ENCODE measurements around the gene ARRB1.

Gene ARRB1

DNA sequence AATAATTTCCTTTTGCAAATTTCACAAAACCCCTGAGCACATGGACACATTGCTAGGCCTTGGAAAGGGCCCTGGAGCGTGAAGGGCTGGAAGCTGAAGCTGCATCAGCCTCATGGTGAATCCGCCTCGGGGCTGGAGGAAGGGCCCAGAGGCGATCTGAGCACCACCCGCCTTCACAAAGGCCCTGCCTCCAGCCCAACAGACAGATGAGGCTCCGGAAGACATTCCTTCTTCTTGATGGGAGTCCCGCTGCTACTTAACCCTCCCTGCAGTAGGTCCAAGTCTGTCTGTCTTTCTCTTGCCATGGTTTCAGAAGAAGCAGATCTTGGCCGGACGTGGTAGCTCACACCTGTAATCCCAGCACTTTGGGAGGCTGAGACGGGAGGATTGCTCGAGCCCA is 16.5 kb downstream of the ARRB1 start:
- TF ChIP-seq POLR2AphosphoS5 (IDR thresholded peaks at IDR 0.05; ENCODE audit: low read depth, low read length) (no peak), SIN3A (IDR thresholded peaks at IDR 0.05; ENCODE audit: borderline replicate concordance, insufficient read depth, low read length) (no peak)
- TF ChIP-seq, protein P1, sequence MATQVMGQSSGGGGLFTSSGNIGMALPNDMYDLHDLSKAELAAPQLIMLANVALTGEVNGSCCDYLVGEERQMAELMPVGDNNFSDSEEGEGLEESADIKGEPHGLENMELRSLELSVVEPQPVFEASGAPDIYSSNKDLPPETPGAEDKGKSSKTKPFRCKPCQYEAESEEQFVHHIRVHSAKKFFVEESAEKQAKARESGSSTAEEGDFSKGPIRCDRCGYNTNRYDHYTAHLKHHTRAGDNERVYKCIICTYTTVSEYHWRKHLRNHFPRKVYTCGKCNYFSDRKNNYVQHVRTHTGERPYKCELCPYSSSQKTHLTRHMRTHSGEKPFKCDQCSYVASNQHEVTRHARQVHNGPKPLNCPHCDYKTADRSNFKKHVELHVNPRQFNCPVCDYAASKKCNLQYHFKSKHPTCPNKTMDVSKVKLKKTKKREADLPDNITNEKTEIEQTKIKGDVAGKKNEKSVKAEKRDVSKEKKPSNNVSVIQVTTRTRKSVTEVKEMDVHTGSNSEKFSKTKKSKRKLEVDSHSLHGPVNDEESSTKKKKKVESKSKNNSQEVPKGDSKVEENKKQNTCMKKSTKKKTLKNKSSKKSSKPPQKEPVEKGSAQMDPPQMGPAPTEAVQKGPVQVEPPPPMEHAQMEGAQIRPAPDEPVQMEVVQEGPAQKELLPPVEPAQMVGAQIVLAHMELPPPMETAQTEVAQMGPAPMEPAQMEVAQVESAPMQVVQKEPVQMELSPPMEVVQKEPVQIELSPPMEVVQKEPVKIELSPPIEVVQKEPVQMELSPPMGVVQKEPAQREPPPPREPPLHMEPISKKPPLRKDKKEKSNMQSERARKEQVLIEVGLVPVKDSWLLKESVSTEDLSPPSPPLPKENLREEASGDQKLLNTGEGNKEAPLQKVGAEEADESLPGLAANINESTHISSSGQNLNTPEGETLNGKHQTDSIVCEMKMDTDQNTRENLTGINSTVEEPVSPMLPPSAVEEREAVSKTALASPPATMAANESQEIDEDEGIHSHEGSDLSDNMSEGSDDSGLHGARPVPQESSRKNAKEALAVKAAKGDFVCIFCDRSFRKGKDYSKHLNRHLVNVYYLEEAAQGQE (IDR thresholded peaks at IDR 0.05; ENCODE audit: insufficient read depth in 1 of 2, low read depth in 2 of 2, low read length in 2 of 2): no peak

DNA sequence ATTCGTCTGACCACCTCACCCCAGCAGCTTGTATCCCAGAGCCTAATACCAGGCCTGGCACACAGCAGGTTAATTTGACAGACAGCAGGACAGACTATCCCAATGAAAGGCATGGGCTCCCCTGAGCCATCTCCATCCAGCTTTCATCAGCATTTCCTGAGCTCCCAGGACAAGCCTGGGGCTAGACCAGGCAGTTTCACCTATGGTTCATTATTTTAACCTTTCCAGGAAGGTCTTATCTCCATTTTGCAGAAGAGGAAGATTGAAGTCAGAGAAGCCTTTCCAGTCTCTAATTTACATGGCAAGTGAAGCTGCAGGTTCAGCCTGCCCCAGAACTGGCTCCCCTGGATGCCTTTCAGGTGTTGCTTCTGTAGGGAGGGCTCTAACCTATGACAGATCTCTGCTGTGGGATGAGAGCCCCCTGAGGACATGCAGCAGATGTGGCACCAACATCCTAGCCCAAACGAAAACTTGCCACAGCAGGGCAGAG is 17.0 kb downstream of the ARRB1 start:
- TF ChIP-seq POLR2AphosphoS5 (IDR thresholded peaks at IDR 0.05; ENCODE audit: low read depth, low read length): no peak
- TF ChIP-seq FOXP2 (optimal IDR thresholded peaks at IDR 0.05; ENCODE audit: borderline replicate concordance, extremely low read depth, extremely low read length, insufficient read depth): no peak
- TF ChIP-seq SIN3A (IDR thresholded peaks at IDR 0.05; ENCODE audit: borderline replicate concordance, insufficient read depth, low read length): no peak
- no peak for TF ChIP-seq TAF1 (IDR thresholded peaks at IDR 0.05; ENCODE audit: borderline replicate concordance, insufficient read depth, low read length)
- TF ChIP-seq, protein P1 (IDR thresholded peaks at IDR 0.05; ENCODE audit: insufficient read depth in 1 of 2, low read depth in 2 of 2, low read length in 2 of 2): no peak

DNA sequence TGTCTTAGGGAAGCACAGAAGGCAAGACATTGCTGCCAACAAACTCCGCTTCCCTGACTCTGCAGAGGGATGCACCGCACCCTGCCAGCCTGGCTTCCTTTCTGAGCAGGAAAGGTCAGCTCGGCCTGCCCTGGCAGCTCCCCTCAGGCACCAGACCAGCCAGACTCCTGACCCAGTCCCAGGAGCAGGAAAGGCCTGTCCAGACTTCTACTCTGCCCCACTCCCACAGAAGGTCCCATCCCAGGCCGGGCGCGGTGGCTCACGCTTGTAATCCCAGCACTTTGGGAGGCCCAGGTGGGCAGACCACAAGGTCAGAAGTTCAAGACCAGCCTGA is 17.7 kb downstream of the ARRB1 start:
- TF ChIP-seq POLR2AphosphoS5 (IDR thresholded peaks at IDR 0.05; ENCODE audit: low read depth, low read length): no peak
- no peak for TF ChIP-seq SIN3A (IDR thresholded peaks at IDR 0.05; ENCODE audit: borderline replicate concordance, insufficient read depth, low read length)
- TF ChIP-seq, protein P1 (IDR thresholded peaks at IDR 0.05; ENCODE audit: insufficient read depth in 1 of 2, low read depth in 2 of 2, low read length in 2 of 2): no peak
- no peak for TF ChIP-seq TAF1 (IDR thresholded peaks at IDR 0.05; ENCODE audit: borderline replicate concordance, insufficient read depth, low read length)
- TF ChIP-seq FOXP2 (optimal IDR thresholded peaks at IDR 0.05; ENCODE audit: borderline replicate concordance, extremely low read depth, extremely low read length, insufficient read depth): no peak

DNA sequence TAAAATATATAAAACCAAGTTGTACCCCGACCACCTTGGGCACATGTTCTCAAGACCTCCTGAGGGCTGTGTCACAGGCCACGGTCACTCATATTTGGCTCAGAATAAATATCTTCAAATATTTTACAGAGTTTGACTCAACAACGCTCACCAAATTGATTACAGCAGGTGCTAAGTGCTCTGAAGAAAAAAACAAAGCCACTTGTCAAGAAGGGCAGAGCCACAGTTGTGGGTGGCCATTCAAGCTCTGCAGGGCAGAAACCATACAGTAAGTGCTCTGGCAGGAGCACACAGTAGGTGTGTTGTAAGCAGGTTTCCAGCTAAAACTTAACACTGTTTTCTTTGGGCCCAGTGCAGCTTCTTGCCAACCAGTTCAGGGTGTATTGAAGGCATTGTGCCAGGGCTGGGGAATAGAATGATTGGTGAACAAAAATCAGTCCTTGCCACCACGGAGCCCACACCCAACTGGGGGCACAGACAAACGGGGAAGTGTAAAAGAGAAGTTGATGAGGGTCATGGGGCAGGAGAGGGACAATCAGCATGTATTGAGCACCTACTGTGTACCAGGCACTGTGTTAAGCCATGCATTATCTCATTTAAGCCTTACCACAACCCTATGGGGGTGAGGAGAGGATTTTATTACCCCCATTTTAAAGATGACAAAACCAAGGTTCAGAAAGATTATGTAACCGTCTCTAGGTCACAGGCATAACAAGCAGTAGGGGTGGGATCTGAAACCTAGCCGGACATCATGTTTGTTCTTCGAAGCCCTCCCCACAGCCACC is 18.2 kb downstream of the ARRB1 start:
- TF ChIP-seq, protein P1 (IDR thresholded peaks at IDR 0.05; ENCODE audit: insufficient read depth in 1 of 2, low read depth in 2 of 2, low read length in 2 of 2): no peak
- TF ChIP-seq TAF1 (IDR thresholded peaks at IDR 0.05; ENCODE audit: borderline replicate concordance, insufficient read depth, low read length) (no peak), FOXP2 (optimal IDR thresholded peaks at IDR 0.05; ENCODE audit: borderline replicate concordance, extremely low read depth, extremely low read length, insufficient read depth) (no peak), POLR2AphosphoS5 (IDR thresholded peaks at IDR 0.05; ENCODE audit: low read depth, low read length) (no peak), SIN3A (IDR thresholded peaks at IDR 0.05; ENCODE audit: borderline replicate concordance, insufficient read depth, low read length) (no peak)
